Upper lobe of right lung (tissue), 1 donor: ENCODE data around the gene FGF4. TPM values are rescaled to one million over a fixed set of nuclear protein-coding genes. Genes with fewer than 3 reads are reported as not detected.
A peak's percentile ranks its signal among the peaks of the same experiment; 100 is the strongest.

Experiments
- ATAC-seq: fragments of 200-7000 bp; cut with Tn5 transposase; one replicate; pipeline ENCODE4 v1.9.1; 2020; ENCODE audit warnings: mild to moderate bottlenecking, moderate library complexity
- DNase-seq: peaks from one replicate; pipeline ENCODE4 v3.0.0-alpha.2; 2020
- H3K27ac ChIP-seq: fragments of 200-600 bp; one replicate; pipeline ENCODE4 v1.8.0; 2022
- H3K27me3 ChIP-seq: fragments of 200-600 bp; one replicate; pipeline ENCODE4 v1.8.0; 2022; ENCODE audit warnings: mild to moderate bottlenecking
- H3K36me3 ChIP-seq: fragments of 200-600 bp; one replicate; pipeline ENCODE4 v1.8.0; 2022
- H3K4me1 ChIP-seq: fragments of 200-600 bp; one replicate; pipeline ENCODE4 v1.8.0; 2022
- H3K4me3 ChIP-seq: fragments of 200-600 bp; one replicate; pipeline ENCODE4 v1.8.0; 2022; ENCODE audit warnings: mild to moderate bottlenecking
- H3K9me3 ChIP-seq: fragments of 200-600 bp; one replicate; pipeline ENCODE4 v1.8.0; 2022
- intact Hi-C: fragments of 100-400 bp; cut with DNase I; formaldehyde crosslinking; loops from one replicate; pipeline ENCODE4 v1.11.0; 2022
- total RNA-seq: library from RNA; stranded (reverse); fragmentation: NEBNext Ultra II Directional; extraction: Animal tissue kit (Norgen Biotek cat#: 25700); gene quantifications from one replicate; pipeline ENCODE4 v1.2.1, GENCODE V29; 2021
- TF ChIP-seq, protein P1 (sequence below): fragments of 200-600 bp; IDR thresholded peaks from one replicate; pipeline ENCODE4 v1.8.0; 2022; ENCODE audit warnings: antibody characterized with exemption
- donor health status: DM: no; HTN: yes; CAD: no; lungs with severe emphysema.

FGF4 gene
- total RNA-seq, 1 donor from 2014 or later, result not detected

DNA sequence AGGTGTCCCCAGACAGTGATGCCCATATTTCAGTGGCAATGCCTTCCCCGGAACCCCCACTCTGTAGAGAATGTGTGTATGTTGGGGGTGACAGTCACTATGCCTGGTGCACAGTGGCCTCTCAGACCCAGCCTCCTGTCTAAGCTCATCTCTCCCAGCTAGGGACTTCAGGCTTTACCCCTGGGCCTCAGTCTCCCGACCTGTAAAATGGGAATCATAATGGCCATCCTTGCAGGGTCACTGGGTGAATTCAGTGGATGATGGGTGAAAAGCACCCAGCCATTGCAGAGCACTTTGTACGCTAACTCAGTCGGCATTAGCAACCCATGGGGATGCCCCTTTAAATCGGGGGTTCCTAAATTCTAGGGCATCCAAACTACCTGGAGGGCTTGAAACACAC, 25.1 kb upstream of the FGF4 start:
- Histone ChIP-seq H3K27ac (no peak overlapping the region), H3K36me3 (no peaks in the 10 kb centered on the region), H3K4me1 (no peaks in the 10 kb centered on the region), H3K9me3 (no peaks in the 10 kb centered on the region), H3K4me3 (no peak overlapping the region), H3K27me3 (no peaks in the 10 kb centered on the region)
- TF ChIP-seq, protein P1, sequence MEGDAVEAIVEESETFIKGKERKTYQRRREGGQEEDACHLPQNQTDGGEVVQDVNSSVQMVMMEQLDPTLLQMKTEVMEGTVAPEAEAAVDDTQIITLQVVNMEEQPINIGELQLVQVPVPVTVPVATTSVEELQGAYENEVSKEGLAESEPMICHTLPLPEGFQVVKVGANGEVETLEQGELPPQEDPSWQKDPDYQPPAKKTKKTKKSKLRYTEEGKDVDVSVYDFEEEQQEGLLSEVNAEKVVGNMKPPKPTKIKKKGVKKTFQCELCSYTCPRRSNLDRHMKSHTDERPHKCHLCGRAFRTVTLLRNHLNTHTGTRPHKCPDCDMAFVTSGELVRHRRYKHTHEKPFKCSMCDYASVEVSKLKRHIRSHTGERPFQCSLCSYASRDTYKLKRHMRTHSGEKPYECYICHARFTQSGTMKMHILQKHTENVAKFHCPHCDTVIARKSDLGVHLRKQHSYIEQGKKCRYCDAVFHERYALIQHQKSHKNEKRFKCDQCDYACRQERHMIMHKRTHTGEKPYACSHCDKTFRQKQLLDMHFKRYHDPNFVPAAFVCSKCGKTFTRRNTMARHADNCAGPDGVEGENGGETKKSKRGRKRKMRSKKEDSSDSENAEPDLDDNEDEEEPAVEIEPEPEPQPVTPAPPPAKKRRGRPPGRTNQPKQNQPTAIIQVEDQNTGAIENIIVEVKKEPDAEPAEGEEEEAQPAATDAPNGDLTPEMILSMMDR, result no peak
- intact Hi-C loops, result no loop called here
- ATAC-seq, result no peak
- no peak for DNase-seq

DNA sequence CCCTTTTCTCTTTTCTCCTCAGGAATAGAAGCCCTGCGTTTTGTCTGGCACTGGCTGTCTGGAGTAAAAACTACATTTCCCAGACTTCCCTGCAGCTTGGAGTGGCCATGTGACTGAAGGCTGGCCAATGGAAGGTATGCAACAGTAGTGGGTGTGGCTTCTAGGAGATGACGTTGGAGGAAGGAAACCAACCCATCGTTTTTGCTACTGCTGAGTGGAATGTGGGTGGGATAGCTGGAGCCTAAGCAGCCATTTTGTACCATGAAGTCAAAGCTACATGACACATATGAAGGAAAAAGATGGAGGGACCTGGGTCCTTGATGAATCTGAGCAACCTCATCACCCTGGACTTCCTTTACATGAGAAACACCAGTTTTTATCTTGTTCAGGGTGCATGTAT, 24.4 kb upstream of the FGF4 start:
- Histone ChIP-seq H3K27me3 (no peaks in the 10 kb centered on the region), H3K4me1 (no peaks in the 10 kb centered on the region), H3K36me3 (no peaks in the 10 kb centered on the region), H3K9me3 (no peaks in the 10 kb centered on the region), H3K27ac (no peak overlapping the region), H3K4me3 (no peak overlapping the region)
- TF ChIP-seq, protein P1, result no peak
- ATAC-seq (no peak), DNase-seq (no peak)
- intact Hi-C loops, result no loop called here

DNA sequence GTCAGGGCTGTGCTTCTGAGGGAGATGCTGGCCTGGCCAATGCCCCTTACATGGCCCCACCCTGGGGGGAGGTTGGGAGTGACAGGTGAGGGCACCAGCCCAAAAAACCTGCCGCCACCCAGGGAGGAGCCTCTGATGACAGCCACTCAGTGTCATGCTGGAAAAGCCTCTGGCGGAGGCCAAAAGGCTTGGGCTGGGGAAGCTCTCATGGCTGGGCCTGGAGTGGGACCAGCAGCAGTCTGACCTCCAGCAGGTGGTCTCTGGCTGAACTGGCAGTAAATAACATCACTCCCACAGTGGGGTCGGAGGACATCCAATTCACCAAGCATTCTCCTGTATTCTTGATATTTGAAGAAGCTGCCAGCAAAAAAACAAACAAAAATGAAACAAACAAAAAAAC, 24.0 kb upstream of the FGF4 start:
- TF ChIP-seq, protein P1, result no peak
- H3K36me3 ChIP-seq, result no peaks in the 10 kb centered on the region
- DNase-seq, result no peak

DNA sequence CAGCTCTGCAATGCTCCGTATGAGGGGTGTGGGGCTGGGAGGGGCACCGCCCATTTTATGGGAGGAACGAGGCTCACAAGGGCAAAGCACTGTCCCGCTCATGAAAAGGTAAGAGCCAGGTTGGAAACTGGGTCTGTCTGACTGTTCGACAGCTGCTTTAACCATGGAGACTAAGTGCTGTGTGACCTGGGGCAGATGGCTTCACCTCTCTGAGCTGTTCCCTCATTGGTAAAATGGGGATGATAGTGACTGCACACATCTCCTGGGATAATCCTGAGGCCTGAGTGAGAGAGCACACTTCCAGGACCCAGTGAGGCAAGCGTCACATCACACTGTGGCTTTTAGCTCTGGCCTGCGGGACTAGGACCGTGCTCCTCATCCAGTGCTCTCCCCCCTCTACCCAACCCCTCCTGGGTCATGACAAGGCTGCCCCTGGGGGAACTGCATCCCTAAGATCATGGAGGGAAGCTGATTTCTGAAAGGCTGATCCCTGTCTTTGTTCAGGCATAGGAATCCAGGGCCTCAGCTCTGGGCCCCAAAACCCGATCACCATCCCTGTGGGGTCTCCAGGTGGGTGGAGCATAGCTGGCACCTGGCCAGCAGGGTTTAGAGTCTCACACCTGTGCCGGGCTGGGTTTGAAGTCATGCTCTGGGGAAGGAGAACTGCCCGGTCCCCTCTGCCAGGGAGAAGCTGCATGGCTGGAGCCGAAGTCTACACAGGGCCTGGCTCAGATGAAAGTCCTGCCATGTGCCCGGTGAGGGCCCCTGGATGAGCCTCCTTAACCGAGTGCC, 22.8 kb upstream of the FGF4 start:
- no peaks in the 10 kb centered on the region for H3K27me3 ChIP-seq
- TF ChIP-seq, protein P1, result no peak
- H3K9me3 ChIP-seq, result no peaks in the 10 kb centered on the region
- ATAC-seq (no peak), DNase-seq (no peak)
- no peaks in the 10 kb centered on the region for H3K4me1 ChIP-seq
- H3K4me3 ChIP-seq, result no peak overlapping the region
- H3K27ac ChIP-seq, result no peak overlapping the region
- intact Hi-C loops, result no loop called here
- no peaks in the 10 kb centered on the region for H3K36me3 ChIP-seq

More for the DNA sequence above, 24.0 kb upstream of the FGF4 start:
- H3K9me3 ChIP-seq, result no peaks in the 10 kb centered on the region
- no peaks in the 10 kb centered on the region for H3K27me3 ChIP-seq
- no peak overlapping the region for H3K27ac ChIP-seq
- no peaks in the 10 kb centered on the region for H3K4me1 ChIP-seq
- H3K4me3 ChIP-seq, result no peak overlapping the region
- ATAC-seq, result no peak
- intact Hi-C loops, result no loop called here

DNA sequence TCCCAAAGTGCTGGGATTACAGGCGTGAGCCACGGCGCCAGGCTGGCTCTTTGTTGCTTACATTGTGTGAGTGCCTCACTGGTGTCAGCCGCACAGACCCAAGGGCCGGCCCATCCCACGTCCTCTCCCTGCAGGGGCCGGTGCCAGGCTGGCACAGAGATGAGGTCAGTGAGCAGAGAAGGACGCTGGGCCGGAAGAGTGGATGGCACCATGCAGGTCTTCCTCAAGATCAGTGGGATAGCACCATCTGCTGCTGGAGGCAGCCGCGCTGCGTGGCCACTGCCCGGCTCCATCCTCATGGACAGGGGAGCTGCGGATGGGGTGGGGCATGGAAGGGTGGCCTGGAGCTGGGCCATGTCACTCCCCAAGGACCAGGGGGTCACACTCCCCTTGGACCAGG, 22.0 kb upstream of the FGF4 start:
- DNase-seq (no peak), ATAC-seq (peak; percentile 7)
- Histone ChIP-seq H3K36me3 (no peaks in the 10 kb centered on the region), H3K4me1 (no peaks in the 10 kb centered on the region), H3K27ac (no peak overlapping the region), H3K9me3 (no peaks in the 10 kb centered on the region), H3K27me3 (no peaks in the 10 kb centered on the region), H3K4me3 (no peak overlapping the region)
- TF ChIP-seq, protein P1, result no peak
- intact Hi-C loops, result no loop called here
